ENCODE measurements around the gene SLAMF7.
"Not testable (repeated sequence)": the region's sequence is repeated elsewhere in the genome, so short reads cannot be mapped to it uniquely, and the experiment has no call there.

Gene SLAMF7

GRCh38 chr1:160739098-160739511, at the start of gene SLAMF7:
TSS of gene SLAMF7 (plus strand) at chr1:160739247. CDS start at chr1:160739302, 55 bp downstream.
- no peak for DNase-seq

GRCh38 chr1:160692390-160692789, 46.7 kb upstream of the SLAMF7 start:
- DNase-seq = not testable (repeated sequence)

GRCh38 chr1:160702100-160702499, 36.9 kb upstream of the SLAMF7 start:
- DNase-seq = no peak

- DNase-seq = no peak
These were observed 34.8 kb upstream of the SLAMF7 start for GRCh38 chr1:160704250-160704649.

- peak; percentile 4 for DNase-seq
These were observed 33.8 kb upstream of the SLAMF7 start for GRCh38 chr1:160705212-160705621.

GRCh38 chr1:160705742-160706141, 33.3 kb upstream of the SLAMF7 start:
- no peak for DNase-seq

GRCh38 chr1:160706526-160707235, 32.4 kb upstream of the SLAMF7 start:
- no peak for DNase-seq

GRCh38 chr1:160707236-160708064, 31.6 kb upstream of the SLAMF7 start:
- DNase-seq = no peak

- DNase-seq = no peak
These were observed 30.9 kb upstream of the SLAMF7 start for GRCh38 chr1:160708118-160708517.

- no peak for DNase-seq
These were observed 30.2 kb upstream of the SLAMF7 start for GRCh38 chr1:160708801-160709200.

GRCh38 chr1:160709715-160710114, 29.3 kb upstream of the SLAMF7 start:
- no peak for DNase-seq

- no peak for DNase-seq
These were observed 28.4 kb upstream of the SLAMF7 start for GRCh38 chr1:160710517-160711252.

GRCh38 chr1:160711276-160711601, 27.8 kb upstream of the SLAMF7 start:
- DNase-seq = no peak

GRCh38 chr1:160711602-160712311, 27.3 kb upstream of the SLAMF7 start, which contains the start of gene CD48:
TSS of gene CD48 (minus strand) at chr1:160711822. CDS start at chr1:160711763, 59 bp downstream.
- DNase-seq = no peak

- DNase-seq = not testable (repeated sequence)
These were observed 26.4 kb upstream of the SLAMF7 start for GRCh38 chr1:160712525-160713080.

- no peak for DNase-seq
These were observed 25.9 kb upstream of the SLAMF7 start for GRCh38 chr1:160713161-160713560.

- not testable (repeated sequence) for DNase-seq
These were observed 24.9 kb upstream of the SLAMF7 start for GRCh38 chr1:160714034-160714648.

- no peak for DNase-seq
These were observed 23.0 kb upstream of the SLAMF7 start for GRCh38 chr1:160716013-160716412.

GRCh38 chr1:160717306-160717705, 21.7 kb upstream of the SLAMF7 start:
- DNase-seq = no peak

- DNase-seq = no peak
These were observed 20.8 kb upstream of the SLAMF7 start for GRCh38 chr1:160718210-160718609.

- no peak for DNase-seq
These were observed 18.5 kb upstream of the SLAMF7 start for GRCh38 chr1:160720356-160721085.

All from NCI-H2029 (cell line).